ENCODE measurements around the gene DR1. TPM values are rescaled to one million over a fixed set of nuclear protein-coding genes. Genes with fewer than 3 reads are reported as not detected.
A peak's percentile ranks its signal among the peaks of the same experiment; 100 is the strongest.
"Not testable (repeated sequence)": the region's sequence is repeated elsewhere in the genome, so short reads cannot be mapped to it uniquely, and the experiment has no call there.

Gene DR1
- total RNA-seq, 1 experiment from 2014 or later = 33.5 TPM

DNA sequence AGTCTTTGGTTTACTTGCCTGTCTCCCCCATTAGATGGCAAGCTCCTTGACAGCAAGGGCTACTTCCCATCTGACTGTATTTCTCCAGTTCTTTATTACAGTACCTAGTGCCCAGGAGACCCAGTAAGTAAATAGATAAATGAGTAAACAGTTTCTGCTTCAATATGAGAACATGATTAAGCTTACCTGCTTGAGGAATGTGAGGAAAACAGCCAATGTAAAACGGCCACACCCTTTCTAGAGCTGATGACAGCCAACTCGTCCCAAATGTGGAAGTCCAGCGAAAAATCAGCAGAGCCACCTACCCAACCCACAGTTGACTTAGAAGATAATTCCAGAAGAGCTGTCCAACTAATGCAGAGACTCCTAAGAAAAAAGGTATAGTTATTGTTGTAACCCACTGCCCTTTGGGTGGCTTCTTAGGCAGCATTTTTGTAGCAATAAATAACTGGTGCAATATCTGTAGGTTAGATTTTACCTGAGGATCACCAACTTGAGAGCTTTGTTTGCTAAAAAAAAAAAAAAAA lies 6.5 kb upstream of the DR1 start:
- no peak for DNase-seq (ENCODE audit: low spot score)

DNA sequence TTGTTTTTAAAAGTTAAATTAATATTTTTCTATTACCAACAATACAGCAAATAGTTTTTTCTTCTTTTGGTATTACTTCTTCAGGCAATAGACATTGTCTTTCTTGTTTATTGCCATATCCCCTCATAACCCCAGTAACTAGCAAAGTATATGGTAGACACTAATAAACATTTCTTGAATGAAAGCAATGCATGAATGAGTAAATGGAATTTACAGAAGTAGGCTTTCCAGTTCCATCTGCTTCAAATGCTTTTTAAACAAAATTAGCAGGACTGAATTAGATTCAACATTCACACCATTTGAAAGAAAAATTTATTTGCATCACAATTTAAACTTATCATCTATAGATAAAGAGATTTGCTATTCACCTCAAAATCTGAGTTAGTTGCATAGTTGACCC lies 5.6 kb upstream of the DR1 start:
- DNase-seq (ENCODE audit: low spot score) = no peak

DNA sequence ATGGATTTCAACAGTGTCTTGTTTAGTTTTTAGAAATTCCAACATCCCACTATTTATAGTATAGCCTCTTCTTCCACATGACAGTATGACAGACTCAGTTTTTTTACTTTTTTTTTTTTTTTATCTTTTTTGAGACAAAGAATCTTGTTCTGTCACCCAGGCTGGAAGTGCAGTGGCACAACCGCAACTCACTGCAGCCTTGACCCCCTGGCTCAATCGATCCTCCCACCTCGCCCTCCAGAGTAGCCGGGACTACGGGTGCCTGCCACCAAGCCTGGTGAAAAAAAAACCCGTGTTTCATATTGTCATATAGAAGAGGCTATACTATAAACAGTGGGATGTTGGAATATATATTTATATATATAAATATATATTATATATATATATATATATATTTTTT lies 1.2 kb upstream of the DR1 start:
- DNase-seq (ENCODE audit: low spot score) = no peak

DNA sequence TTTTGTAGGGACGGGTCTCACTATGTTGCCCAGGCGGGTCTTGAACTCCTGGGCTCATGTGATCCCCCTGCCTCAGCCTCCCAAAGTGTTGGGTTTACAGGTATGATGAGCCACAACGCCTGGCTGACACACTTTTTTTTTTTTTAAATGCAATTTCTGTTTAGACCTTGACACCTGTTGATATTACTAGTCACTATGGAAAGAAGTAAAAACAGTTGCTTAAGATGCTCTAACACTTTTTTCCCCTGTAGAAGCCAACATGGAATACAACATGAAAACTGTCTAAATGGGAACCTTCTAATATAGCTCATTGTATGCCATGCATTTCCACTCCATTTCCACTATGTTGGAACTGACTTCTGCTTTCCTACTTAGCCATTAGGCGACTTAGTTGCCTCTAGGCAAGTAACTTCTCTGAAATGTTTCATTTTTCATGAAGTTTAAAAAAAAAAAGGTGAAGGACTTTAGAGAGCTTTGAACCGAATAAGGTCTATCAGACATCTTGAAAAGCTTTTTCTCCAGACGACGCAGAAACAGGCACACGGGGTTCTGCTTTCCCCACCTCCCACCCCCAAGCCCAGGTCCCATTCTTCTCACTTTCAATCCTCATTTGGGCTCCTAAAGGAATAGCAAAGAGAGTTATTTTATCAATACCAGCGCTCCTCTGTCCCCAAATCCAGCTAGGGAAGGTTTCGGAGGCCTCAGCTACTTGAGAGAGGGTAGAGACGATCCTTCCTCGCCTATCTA lies 648 bp upstream of the DR1 start:
- DNase-seq (ENCODE audit: low spot score) = no peak

DNA sequence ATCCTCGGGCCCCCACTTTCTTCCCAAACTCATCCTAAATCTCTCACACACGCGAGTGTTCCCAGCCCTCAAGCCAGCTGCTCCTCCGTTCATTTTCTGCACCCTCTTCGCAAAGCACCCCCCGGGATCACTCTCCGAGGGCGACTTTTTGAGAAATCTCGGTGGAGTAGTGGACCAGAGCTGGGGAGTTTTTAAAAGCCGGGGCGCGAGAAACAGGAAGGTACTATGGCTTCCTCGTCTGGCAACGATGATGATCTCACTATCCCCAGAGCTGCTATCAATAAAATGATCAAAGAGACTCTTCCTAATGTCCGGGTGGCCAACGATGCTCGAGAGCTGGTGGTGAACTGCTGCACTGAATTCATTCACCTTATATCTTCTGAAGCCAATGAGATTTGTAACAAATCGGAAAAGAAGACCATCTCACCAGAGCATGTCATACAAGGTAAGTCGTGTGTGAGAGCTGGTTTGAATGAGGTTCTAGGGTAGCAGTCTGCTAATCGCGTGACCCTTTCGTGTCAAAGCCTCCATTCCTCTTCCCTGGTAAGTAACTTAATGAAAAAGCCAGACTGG lies 800 bp downstream of the DR1 start:
- peak; percentile 62 for DNase-seq (ENCODE audit: low spot score)

DNA sequence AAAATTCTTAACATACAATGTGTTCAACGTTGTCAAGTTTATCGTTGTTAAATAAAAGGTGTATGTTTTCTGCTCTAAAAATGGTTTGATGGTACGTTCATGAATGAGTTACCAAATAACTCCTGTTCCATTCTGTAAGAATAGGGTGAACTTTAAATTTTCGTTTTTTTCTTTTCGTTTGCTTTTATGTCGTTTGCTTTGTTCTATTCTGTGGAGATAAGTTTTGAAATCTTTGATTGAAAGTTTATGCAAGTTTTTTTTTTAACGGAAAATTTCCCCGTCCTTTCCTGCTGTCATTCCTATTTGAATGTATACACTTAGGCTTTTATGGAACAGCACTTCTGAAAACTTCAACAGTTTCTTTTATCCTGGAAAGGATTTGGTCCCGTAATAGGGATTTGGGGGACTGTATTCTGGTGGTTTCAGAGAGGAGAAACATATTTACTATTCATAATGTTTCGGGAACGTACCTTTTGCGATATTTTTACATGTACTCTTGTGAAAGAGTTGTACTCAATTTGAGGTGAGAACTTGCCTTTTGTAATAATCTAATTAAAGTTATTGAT lies 1.7 kb downstream of the DR1 start:
- DNase-seq (ENCODE audit: low spot score) = peak; percentile 34

DNA sequence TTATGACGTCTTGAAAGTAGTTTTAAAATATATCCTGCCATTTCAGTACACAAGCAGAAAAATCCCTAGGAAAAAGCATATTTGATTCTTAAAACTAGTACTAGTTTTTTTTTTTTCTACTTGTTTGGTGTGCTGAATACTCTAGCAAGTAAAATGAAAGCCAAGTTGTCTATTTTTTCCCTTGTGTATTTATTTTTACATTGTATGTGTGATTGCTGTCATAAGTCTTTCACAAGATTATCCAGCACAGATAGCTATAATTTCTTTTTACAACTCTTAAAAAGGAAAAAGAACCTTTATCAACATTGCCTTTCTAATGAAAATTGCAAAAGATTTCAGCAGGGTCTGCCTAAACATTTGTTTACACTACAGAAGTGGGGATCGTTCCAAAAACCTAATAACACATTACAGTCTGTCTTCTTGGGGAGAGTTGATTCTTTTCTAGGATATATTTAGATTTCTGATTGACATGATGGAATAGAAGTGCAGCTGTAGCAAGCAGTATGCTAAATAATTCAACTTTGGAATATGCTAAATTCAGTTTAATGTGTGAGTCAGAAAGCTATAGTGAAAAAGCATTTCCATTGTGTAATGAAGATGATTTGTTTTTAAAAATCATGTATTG lies 2.5 kb downstream of the DR1 start:
- DNase-seq (ENCODE audit: low spot score) = peak; percentile 34

DNA sequence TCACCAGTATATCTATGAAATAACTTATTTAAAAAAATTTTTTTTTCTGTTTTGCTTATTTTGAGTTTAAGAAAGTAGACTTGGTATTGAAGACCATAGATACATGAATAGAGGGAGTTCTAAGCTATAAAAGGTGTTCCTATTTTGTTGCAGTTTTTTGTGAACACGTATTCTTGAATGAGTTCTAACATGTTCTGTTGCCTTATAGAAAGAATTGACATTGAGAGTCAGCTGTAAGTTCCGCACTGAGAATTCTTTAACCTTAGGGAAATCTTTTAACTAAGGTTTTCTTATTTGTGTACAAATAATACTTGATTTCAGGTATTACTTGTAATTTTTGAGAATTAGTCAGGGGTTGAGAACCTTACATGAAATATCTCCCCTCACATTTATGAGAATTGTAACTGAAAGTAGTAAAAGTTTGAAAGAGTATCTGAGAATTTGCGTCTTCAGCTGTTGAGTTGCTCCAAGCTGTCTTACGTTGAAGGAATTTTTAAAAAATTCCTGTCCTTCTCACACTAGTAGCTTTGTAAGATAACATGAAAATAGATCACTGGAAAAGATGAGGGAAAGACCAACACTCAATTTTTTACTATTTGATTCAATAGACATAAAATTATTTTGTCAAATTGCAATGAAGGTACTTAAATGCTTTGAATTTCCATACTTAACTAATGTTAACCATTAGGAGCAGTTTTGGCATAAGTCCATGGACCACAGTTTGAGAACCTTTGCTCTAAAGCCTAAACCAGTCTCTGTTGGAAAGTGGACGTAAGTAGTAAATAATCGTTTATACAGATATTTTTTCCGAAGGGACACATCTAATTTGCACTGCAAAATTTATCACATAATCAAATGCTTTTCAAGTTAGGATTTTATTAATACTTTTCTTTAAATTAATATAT lies 3.8 kb downstream of the DR1 start:
- DNase-seq (ENCODE audit: low spot score) = peak; percentile 49

DNA sequence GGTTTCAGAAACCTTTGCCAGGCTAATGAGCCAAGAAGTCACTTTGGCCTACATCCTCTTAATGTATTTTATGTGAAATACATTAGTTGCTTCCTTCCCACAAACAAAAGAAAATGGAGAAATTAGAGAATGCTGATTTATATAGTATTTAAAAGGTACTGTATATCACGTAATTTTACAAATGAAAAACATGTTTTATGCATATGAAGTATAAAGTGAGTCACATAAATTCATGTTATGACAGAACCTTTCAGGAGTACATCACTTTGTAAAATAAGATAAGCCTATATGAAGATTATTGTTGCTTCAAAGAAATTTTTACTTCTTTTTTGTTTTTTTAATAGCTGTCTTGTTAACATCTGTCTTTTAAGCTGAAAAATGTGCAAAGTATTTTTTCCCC lies 4.6 kb downstream of the DR1 start:
- no peak for DNase-seq (ENCODE audit: low spot score)

DNA sequence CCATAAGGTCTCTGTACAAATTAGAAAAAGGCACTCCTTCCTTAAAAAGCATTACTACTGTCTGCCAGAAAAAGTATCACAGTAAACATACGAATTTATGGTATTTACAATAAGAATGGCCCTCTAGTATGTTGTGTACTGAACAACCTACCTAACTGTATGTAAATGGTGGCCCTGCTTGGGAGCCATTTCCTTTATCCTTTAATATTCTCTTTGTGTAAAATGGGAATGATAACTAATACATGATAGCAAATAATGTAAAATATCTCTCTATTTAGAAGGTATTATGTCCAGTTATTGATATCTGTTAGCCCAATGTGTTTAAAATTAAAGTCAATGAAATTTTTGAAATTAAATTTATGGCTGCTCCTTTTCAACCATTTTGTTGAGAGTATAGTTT lies 5.2 kb downstream of the DR1 start:
- no peak for DNase-seq (ENCODE audit: low spot score)

DNA sequence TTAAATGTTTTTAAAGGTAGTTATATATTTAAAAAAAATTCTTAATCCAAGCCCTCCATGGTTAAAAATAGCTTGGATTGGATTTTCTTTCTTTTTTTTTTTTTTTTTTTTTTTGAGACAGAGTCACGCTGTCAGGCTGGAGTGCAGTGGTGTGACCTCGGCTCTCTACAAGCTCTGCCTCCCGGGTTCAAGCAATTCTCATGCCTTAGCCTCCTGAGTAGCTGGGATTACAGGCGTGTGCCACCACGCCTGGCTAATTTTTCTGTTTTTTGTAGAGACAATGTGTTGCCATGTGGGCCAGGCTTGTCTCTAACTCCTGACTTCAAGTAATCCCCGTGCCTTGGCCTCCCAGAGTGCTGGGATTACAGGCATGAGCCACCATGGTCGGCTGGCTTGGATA lies 5.6 kb downstream of the DR1 start:
- not testable (repeated sequence) for DNase-seq (ENCODE audit: low spot score)

DNA sequence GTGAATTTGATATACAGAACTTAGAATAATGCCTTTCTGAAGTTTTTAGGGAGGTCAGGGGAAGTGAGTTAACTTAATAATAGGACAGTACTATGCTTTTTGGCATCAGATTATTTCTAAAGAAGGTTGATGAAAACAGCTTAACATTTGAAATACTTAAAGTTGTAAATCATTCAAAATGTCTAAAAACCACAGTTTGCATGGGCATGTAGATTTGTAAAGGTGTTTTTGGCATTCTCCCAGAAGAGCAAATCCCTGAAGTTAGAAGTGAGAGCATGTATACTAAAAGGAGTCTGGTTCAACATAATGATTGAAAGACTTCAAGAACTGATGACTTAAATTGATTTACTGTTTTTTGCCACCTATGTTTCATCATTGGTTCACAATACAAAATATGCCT lies 6.7 kb downstream of the DR1 start:
- DNase-seq (ENCODE audit: low spot score) = no peak

DNA sequence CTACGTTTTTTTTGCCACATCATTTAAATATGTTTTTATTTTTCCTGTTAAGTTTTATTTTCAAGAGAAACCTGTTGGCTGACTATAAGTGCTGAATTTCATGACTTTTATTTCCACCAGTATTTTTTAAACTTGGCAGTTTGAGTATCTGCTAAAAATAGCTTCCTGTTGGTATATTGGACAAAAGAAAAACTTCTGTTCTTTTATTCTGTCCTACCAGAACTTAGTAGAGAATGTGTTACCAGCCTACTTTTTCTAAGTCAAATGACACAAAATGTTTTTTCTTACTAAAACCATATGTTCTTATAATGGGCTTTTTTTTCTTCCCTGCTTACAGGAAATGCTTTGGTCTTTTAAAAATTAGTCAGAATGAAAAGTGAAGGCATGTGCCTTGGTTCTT lies 7.6 kb downstream of the DR1 start:
- DNase-seq (ENCODE audit: low spot score) = no peak

DNA sequence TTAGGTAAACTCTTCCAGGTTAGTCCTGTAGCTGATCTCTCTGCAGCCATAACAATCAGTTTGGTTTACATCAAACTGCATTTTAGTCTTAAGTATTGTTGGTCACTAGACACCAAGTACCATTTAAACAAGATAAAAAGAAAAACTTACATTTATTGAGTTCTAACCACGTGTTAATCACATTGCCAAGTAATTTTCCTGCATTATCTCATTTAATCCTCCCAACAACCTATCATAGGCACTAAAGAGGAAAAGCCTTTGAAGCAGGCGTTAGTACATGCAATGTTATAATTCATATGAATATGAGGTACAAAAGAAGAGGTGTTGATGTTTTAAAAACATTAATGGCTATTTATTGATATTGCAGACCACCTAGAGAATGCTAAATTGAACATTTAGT lies 9.0 kb downstream of the DR1 start:
- no peak for DNase-seq (ENCODE audit: low spot score)

DNA sequence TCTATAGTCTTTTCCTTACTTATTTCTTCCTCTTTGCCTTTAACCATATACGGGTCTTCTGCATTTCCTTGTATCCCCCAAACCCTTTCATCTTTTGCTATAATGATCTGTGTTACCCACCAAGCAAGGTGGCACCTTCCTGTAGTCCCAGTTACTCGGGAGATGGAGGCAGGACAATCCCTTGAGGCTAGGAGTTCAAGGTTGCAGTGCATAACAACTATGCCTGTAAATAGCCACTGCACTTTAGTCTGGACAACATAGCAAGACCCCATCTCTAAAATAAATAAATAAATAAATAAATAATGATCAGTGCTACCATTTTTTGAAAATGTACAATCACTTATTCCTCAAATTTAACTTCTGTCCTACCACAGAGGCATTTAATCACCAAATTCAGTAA lies 11.5 kb downstream of the DR1 start:
- no peak for DNase-seq (ENCODE audit: low spot score)

DNA sequence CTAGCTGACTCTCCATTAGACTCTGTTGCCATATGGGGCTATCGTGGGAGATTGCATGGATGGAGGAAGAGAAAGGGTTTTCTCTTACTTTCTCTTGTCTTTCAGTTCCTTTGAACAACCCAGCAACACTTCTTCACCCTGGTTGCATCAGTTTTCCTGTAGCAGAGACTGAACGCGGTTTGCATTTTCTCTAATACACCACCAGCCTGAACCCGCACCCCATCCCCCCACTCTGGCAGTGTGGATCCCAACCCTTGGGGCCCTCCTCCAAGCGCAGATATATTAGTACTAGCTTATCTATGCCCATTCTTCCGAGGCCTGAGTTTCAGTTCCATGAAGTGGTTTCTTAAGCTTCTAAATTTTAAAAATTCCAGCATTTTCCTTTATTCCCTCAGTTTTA lies 12.6 kb downstream of the DR1 start:
- DNase-seq (ENCODE audit: low spot score) = no peak

DNA sequence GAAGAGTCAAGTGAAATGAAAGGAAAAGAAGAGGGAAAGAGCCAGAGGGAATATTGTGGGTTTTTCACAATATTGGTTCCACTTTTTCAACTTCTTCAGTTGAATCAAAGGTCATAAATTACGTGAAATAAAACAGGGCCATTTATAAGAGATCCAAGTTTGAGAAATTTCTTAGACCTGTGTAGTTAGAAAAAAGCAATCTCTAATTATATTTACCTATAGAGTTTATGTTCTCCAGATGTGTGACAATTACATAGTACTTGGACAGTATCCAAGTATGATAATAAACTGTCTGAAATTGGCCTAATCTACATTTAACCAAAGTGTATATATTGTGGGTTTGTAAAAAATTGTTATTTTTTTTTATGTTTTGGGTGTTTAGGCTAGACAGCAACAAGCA lies 14.4 kb downstream of the DR1 start:
- DNase-seq (ENCODE audit: low spot score) = no peak

DNA sequence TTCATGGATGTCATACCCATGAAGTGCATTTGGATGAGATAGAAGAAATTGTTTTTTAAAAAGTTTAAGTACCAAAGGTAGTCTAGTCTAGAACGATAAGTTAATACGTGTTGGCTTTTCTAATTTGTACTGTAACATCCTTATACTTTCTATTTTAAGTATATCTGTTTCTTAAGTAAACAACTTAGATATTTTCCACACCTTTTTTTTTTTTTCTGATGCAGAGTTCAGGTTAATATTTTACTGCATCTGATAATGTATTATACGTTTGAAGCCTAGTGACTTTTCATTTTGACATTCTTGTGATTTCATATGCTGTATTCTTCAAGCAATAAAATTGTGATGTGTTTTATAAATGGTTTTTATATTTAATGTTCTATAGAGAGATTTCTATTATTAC lies 16.5 kb downstream of the DR1 start:
- DNase-seq (ENCODE audit: low spot score) = no peak

DNA sequence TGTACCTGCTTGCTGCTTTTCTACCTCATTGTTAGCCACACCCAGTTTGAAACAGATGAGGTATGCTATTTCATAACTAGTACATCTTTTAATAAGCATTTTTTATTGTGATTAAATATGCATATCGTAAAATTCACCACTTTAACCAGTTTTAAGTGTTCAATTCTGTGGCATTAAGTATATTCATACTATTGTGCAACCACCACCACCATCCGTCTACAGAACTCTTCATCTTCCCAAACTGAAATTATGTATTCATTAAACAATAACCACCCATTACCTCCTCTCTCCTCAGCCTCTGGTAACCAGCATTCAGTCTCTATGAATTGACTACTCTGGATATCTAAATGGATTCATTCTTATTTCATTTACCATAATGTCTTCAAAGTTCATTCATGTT lies 20.1 kb downstream of the DR1 start:
- no peak for DNase-seq (ENCODE audit: low spot score)

DNA sequence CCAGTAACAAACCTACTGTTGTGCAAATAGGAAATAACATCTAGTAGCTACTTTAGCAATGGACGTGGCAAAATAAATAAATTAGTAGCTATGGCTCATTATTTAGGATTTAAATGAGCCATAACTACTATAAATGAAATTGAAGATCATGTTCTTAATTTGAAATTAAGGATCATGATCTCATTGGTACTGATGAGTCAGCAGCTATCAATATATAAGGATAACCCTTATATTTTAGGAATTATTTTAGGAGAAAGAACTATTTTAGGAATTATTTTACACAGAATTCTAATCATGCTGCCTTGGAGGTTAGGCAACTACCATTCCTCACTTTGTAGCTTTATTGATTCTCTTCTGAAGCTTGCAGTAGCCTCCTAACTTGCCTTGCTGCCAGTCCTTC lies 24.0 kb downstream of the DR1 start:
- DNase-seq (ENCODE audit: low spot score) = no peak

DNA sequence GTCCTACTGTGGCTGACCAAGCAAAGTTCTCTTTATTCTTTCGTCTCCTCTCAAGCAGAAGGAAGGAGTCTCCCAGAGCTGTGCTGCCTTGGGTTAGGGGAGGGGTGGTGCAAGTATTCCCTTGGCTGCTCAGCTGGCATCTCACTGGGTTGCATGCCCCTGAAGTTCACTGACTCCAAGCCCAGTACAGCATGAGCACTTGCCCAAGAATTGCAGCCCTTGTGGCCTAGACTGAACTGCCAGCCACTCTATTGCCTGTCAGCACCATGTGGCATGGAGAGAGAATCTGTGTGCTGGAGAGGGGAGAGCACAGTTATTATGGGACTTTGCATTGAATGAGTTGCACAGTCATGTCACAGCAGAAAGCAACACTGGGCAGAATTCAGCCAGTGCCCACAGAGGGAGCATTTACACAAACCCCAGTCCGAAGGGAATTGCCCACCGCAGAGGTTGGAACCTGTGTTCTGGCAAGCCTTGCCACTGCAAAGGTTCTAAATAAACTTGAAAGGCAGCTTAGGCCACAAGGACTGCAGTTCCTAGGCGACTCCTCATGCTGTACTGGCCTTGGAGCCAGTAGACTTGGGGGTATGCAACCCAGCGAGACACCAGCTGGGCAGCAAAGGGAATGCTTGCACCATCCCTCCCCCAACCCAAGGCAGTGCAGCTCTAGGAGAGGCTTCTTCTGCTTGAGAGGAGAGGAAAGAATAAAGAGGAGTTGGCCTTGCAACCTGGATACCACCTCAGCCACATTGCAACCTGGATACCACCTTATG lies 28.8 kb downstream of the DR1 start:
- DNase-seq (ENCODE audit: low spot score) = no peak
